Vagina (tissue), 2 donors: ENCODE results near the gene P2RY4. TPM values are rescaled to one million over a fixed set of nuclear protein-coding genes. Genes with fewer than 3 reads are reported as not detected.
"Not testable (repeated sequence)": the region's sequence is repeated elsewhere in the genome, so short reads cannot be mapped to it uniquely, and the experiment has no call there.

Experiments
- DNase-seq, 2 donors: peaks; one replicate each; pipeline ENCODE4 v3.0.0-alpha.2; 2017; ENCODE audit errors: extremely low spot score in 2 of 2
- H3K27ac ChIP-seq: fragments of 200-600 bp; sonication (generic); one replicate; pipeline ENCODE4 v1.5.1; 2019
- H3K27me3 ChIP-seq: fragments of 200-600 bp; sonication (generic); one replicate; pipeline ENCODE4 v1.5.1; 2019
- H3K36me3 ChIP-seq, 2 donors: fragments of 200-600 bp; sonication (generic); one replicate each; pipeline ENCODE4 v1.5.1; 2017 to 2019
- H3K4me1 ChIP-seq: fragments of 200-600 bp; sonication (generic); one replicate; pipeline ENCODE4 v1.5.1; 2019
- H3K4me3 ChIP-seq, 2 donors: fragments of 200-600 bp; sonication (generic); 1 replicate in 1 of 2; 2 replicates in 1 of 2; pipeline ENCODE4 v1.5.1; 2016 to 2019
- H3K9me3 ChIP-seq: fragments of 200-600 bp; sonication (generic); one replicate; pipeline ENCODE4 v1.5.1; 2019
- CTCF ChIP-seq, 3 experiments: fragments of 450-650 bp in 2 of 3; fragments of 200-600 bp in 1 of 3; sonication (generic) in 1 of 3; IDR thresholded peaks; one replicate each; pipeline ENCODE4 v1.5.1; 2017 to 2019; ENCODE audit warnings: antibody characterized with exemption in 3 of 3, mild to moderate bottlenecking in 2 of 3, moderate library complexity in 2 of 3
- POLR2A ChIP-seq, 2 donors: fragments of 450-650 bp; IDR thresholded peaks; one replicate each; pipeline ENCODE4 v1.6.1; 2017; ENCODE audit warnings: antibody characterized with exemption in 2 of 2, mild to moderate bottlenecking in 2 of 2, moderate library complexity in 2 of 2
- POLR2AphosphoS5 ChIP-seq, 2 donors: sonication (generic); formaldehyde crosslinking; IDR thresholded peaks; one replicate each; pipeline ENCODE4 v1.9.0; 2017; ENCODE audit warnings: antibody characterized with exemption in 2 of 2, mild to moderate bottlenecking in 2 of 2, low read depth in 1 of 2; ENCODE audit not compliant: insufficient read depth in 1 of 2
- intact Hi-C: fragments of 100-400 bp; cut with DNase I; formaldehyde crosslinking; loops from one replicate; pipeline ENCODE4 v1.15.1; 2023
- total RNA-seq: library from RNA; depleted of rRNA; stranded (reverse); fragments of >200 nt; gene quantifications from one replicate; pipeline ENCODE4 v1.2.3, GENCODE V29; 2016

The P2RY4 gene
- total RNA-seq, 1 donor from 2014 or later, result not detected

- H3K36me3 ChIP-seq, result peaks cover 0 to 3% of the 10 kb centered on the region in 2 donors
- intact Hi-C loops, result no loop called here
- no peaks in the 10 kb centered on the region for H3K9me3 ChIP-seq
Measured at GRCh38 chrX:70289168-70289792, 29.3 kb upstream of the P2RY4 start.

GRCh38 chrX:70281951-70282350 lies 21.9 kb upstream of the P2RY4 start, which contains the start of gene RAB41:
Gene RAB41, plus strand, starts transcription at chrX:70282172. Its CDS starts 46 bp downstream, at chrX:70282218.
- peaks cover 0 to 3% of the 10 kb centered on the region in 2 donors for H3K36me3 ChIP-seq
- H3K9me3 ChIP-seq, result no peaks in the 10 kb centered on the region
- H3K4me1 ChIP-seq, result no peaks in the 10 kb centered on the region
- no peak for DNase-seq
- no peak for TF ChIP-seq POLR2A (IDR thresholded peaks at IDR 0.05)
- TF ChIP-seq POLR2AphosphoS5 (IDR thresholded peaks at IDR 0.05; ENCODE audit: insufficient read depth in 1 of 2, low read depth in 1 of 2), result no peak
- TF ChIP-seq CTCF (IDR thresholded peaks at IDR 0.05), result no peak
- H3K4me3 ChIP-seq, result no peak within 1 kb of the TSS
- H3K27ac ChIP-seq, result no peak within 1 kb of the TSS
- intact Hi-C loops, result no loop called here
- H3K27me3 ChIP-seq, result no peaks in the 10 kb centered on the region

More at GRCh38 chrX:70289168-70289792, 29.3 kb upstream of the P2RY4 start:
- no peaks in the 10 kb centered on the region for H3K27me3 ChIP-seq
- H3K4me3 ChIP-seq, result peak overlapping the region; percentile 34 to 49
- H3K4me1 ChIP-seq, result peaks cover 9% of the 10 kb centered on the region
- peak overlapping the region; percentile 70 for H3K27ac ChIP-seq
- TF ChIP-seq CTCF (IDR thresholded peaks at IDR 0.05) (no peak), POLR2AphosphoS5 (IDR thresholded peaks at IDR 0.05; ENCODE audit: insufficient read depth in 1 of 2, low read depth in 1 of 2) (no peak), POLR2A (IDR thresholded peaks at IDR 0.05) (no peak)
- DNase-seq, result no peak

DNA sequence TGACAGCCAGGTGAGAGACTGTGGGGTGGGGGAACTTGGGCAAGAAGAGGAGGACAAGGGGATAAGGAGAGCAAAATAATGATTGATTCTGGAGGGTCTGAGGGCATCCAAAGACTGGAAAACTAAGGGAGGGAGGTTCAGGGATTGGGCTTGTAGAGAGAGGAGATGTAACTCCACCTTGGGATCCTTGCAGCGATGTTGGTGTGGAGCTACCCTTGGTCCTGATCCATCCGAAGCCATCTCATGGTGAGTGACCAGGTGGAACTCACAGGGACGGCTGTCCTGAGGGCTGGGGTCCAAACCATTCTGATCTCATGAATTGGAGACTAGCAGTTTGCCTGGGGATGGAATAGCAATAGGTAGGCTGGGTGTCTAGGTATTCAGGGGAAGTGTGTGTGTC lies 20.6 kb upstream of the P2RY4 start:
- no peak for DNase-seq
- Histone ChIP-seq H3K27ac (no peak overlapping the region), H3K4me1 (no peaks in the 10 kb centered on the region), H3K36me3 (peaks cover 0 to under 1% of the 10 kb centered on the region in 2 donors), H3K9me3 (no peaks in the 10 kb centered on the region), H3K4me3 (no peak overlapping the region), H3K27me3 (no peaks in the 10 kb centered on the region)
- no peak for TF ChIP-seq CTCF (IDR thresholded peaks at IDR 0.05)
- no peak for TF ChIP-seq POLR2AphosphoS5 (IDR thresholded peaks at IDR 0.05; ENCODE audit: insufficient read depth in 1 of 2, low read depth in 1 of 2)
- TF ChIP-seq POLR2A (IDR thresholded peaks at IDR 0.05), result no peak
- intact Hi-C loops, result no loop called here

DNA sequence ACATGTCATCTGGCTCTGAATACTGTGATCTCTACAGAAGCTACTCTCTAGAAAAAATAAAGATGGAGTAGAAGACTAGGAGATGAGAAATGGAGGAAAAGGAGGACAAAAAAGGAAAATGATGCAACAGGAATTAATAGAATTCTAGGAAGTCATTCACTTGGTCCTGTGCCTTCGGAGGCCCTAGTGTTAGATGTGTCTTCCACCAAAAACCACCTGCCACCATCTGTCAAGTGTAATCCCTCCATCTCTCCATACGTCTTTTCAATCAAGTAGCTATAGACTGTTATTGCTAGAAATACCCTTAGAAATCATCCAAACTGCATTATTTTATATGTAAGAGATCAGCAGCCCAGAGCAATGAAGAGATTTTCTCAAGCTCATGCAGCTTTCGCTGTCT lies 19.1 kb upstream of the P2RY4 start:
- H3K9me3 ChIP-seq, result no peaks in the 10 kb centered on the region
- no peaks in the 10 kb centered on the region for H3K36me3 ChIP-seq
- no peaks in the 10 kb centered on the region for H3K4me1 ChIP-seq
- TF ChIP-seq POLR2AphosphoS5 (IDR thresholded peaks at IDR 0.05; ENCODE audit: insufficient read depth in 1 of 2, low read depth in 1 of 2) (no peak), POLR2A (IDR thresholded peaks at IDR 0.05) (no peak), CTCF (IDR thresholded peaks at IDR 0.05) (no peak)
- no peak for DNase-seq
- H3K27me3 ChIP-seq, result no peaks in the 10 kb centered on the region
- no peak overlapping the region for H3K27ac ChIP-seq
- no peak overlapping the region for H3K4me3 ChIP-seq
- intact Hi-C loops, result no loop called here

DNA sequence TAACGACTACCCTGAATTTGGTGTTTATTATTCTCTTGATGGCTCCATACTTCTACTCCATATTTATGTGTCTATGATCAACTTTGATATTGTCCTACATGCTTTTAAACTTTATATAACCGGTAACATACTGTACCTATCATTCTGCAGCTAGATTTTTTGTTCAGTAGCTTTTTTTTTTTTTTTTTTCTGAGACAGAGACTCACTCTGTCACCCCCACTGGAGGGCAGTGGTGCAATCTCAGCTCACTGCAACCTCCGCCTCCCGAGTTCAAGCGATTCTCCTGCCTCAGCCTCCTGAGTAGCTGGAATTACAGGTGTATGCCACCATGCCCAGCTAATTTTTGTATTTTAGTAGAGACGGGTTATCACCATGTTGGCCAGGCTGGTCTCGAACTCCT lies 14.0 kb upstream of the P2RY4 start:
- DNase-seq, H3K4me3 ChIP-seq, H3K27ac ChIP-seq, H3K9me3 ChIP-seq, H3K27me3 ChIP-seq, intact Hi-C loops, H3K4me1 ChIP-seq, H3K36me3 ChIP-seq: not testable (repeated sequence)
